A673 (cell line): Measurements from ENCODE around the gene CLSTN1. TPM values are rescaled to one million over a fixed set of nuclear protein-coding genes. Genes with fewer than 3 reads are reported as not detected.

Experiments
- BruUV-seq: library from RNA; stranded (reverse); fragments of 400-500 nt; replicated peaks from 2 replicates; lab custom pipeline; 2021; lab: Mats Ljungman, UMichigan
- CTCF ChIA-PET: fragments of 300-600 bp; sonication (Branson Sonifier 250); formaldehyde crosslinking; loops from one replicate; lab custom pipeline; 2022; ENCODE audit warnings: antibody characterized with exemption; lab: Charles Lee
- POLR2A ChIA-PET: fragments of 300-600 bp; sonication (Branson Sonifier 250); formaldehyde crosslinking; loops from one replicate; lab custom pipeline; 2022; ENCODE audit warnings: antibody characterized with exemption; ENCODE audit not compliant: low non-redundant PET; lab: Charles Lee
- DNase-seq: peaks from one replicate; pipeline ENCODE4 v3.0.0-alpha.2; 2015; ENCODE audit warnings: low spot score
- H3K27ac ChIP-seq: fragments of 200-600 bp; sonication (generic); 2 replicates; pipeline ENCODE4 v1.5.1; 2016; ENCODE audit warnings: mixed run types, low read depth, mild to moderate bottlenecking, mixed read lengths, antibody characterized with exemption, low read length; ENCODE audit not compliant: poor library complexity, severe bottlenecking
- H3K27me3 ChIP-seq: fragments of 200-600 bp; sonication (generic); replicated peaks from 2 replicates; pipeline ENCODE4 v1.6.1; 2017; ENCODE audit warnings: mixed run types, low read depth, mild to moderate bottlenecking, mixed read lengths, antibody characterized with exemption, low read length; ENCODE audit not compliant: insufficient read depth, poor library complexity
- H3K36me3 ChIP-seq: fragments of 200-600 bp; sonication (generic); 2 replicates; pipeline ENCODE4 v1.6.1; 2016; ENCODE audit warnings: mixed run types, mild to moderate bottlenecking, mixed read lengths, antibody characterized with exemption, low read length; ENCODE audit not compliant: insufficient read depth, poor library complexity, severe bottlenecking
- H3K4me1 ChIP-seq: fragments of 200-600 bp; sonication (generic); 2 replicates; pipeline ENCODE4 v1.6.1; 2017; ENCODE audit warnings: mixed run types, mild to moderate bottlenecking, mixed read lengths, antibody characterized with exemption, low read length; ENCODE audit not compliant: insufficient read depth, poor library complexity, severe bottlenecking
- H3K4me3 ChIP-seq: fragments of 200-600 bp; sonication (generic); 2 replicates; pipeline ENCODE4 v1.5.1; 2016; ENCODE audit warnings: low read depth, mixed run types, mild to moderate bottlenecking, mixed read lengths, low read length; ENCODE audit not compliant: poor library complexity, severe bottlenecking
- H3K9me3 ChIP-seq: fragments of 200-600 bp; sonication (generic); 2 replicates; pipeline ENCODE4 v1.6.1; 2016; ENCODE audit warnings: mixed run types, low read depth, mild to moderate bottlenecking, mixed read lengths, antibody characterized with exemption, low read length; ENCODE audit not compliant: poor library complexity, severe bottlenecking
- EZH2 ChIP-seq: fragments of 200-600 bp; sonication (generic); IDR thresholded peaks from 2 replicates; pipeline ENCODE4 v1.6.1; 2017; ENCODE audit warnings: borderline replicate concordance, low read depth, mild to moderate bottlenecking, mixed read lengths, antibody characterized with exemption, low read length; ENCODE audit not compliant: poor library complexity, severe bottlenecking
- intact Hi-C: fragments of 100-400 bp; cut with micrococcal nuclease; formaldehyde crosslinking; loops from one replicate; pipeline ENCODE4 v1.10.0; 2022; ENCODE audit not compliant: unreplicated experiment
- total RNA-seq: library from RNA; stranded (reverse); gene quantifications from 2 replicates; pipeline ENCODE4 v1.2.3, GENCODE V29; 2021
- TF ChIP-seq, protein P1 (sequence below): fragments of 300-800, 200-600 bp; sonication (generic); conservative IDR thresholded peaks from 2 replicates; pipeline ENCODE4 v1.5.1; 2017; ENCODE audit warnings: low read depth, mild to moderate bottlenecking, antibody characterized with exemption, low read length, moderate library complexity, mixed read lengths

Gene CLSTN1
- total RNA-seq, 1 experiment from 2014 or later = 77.4 TPM

DNA sequence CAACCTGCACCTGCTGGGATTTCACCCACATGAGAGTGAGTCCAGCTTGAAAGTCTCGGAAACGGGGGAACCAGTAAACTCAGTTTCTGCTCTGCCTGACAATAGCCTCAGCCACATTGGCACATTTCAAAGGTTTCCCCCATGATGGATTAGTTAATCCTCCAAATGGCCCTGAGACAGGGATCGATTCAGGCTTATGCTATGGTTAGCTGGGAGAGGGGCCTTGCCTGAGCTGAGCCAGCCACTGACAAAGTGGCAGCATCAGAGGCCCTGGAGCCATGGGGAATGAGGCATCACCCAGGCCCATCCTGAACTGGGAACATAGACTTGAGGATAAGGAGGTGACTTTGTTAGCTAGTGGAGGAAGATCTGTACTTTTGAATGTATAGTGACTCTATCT is 2.9 kb upstream of the CLSTN1 start:
- ChIA-PET POLR2A (no interaction called here), CTCF (interaction anchor here (0.7 kb wide), 1 partner anchor 10 kb away, joined by 3 read pairs; no protein-coding TSS in a partner anchor)
- no peak overlapping the region for H3K4me3 ChIP-seq
- TF ChIP-seq EZH2 = no peak
- TF ChIP-seq, protein P1, sequence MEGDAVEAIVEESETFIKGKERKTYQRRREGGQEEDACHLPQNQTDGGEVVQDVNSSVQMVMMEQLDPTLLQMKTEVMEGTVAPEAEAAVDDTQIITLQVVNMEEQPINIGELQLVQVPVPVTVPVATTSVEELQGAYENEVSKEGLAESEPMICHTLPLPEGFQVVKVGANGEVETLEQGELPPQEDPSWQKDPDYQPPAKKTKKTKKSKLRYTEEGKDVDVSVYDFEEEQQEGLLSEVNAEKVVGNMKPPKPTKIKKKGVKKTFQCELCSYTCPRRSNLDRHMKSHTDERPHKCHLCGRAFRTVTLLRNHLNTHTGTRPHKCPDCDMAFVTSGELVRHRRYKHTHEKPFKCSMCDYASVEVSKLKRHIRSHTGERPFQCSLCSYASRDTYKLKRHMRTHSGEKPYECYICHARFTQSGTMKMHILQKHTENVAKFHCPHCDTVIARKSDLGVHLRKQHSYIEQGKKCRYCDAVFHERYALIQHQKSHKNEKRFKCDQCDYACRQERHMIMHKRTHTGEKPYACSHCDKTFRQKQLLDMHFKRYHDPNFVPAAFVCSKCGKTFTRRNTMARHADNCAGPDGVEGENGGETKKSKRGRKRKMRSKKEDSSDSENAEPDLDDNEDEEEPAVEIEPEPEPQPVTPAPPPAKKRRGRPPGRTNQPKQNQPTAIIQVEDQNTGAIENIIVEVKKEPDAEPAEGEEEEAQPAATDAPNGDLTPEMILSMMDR = no peak
- BruUV-seq = no TSS peak
- no peaks in the 10 kb centered on the region for H3K9me3 ChIP-seq
- H3K36me3 ChIP-seq = no peaks in the 10 kb centered on the region
- intact Hi-C loops = no loop called here
- no peak overlapping the region for H3K27ac ChIP-seq
- no peaks in the 10 kb centered on the region for H3K27me3 ChIP-seq
- DNase-seq = no peak
- peaks cover 30% of the 10 kb centered on the region for H3K4me1 ChIP-seq

DNA sequence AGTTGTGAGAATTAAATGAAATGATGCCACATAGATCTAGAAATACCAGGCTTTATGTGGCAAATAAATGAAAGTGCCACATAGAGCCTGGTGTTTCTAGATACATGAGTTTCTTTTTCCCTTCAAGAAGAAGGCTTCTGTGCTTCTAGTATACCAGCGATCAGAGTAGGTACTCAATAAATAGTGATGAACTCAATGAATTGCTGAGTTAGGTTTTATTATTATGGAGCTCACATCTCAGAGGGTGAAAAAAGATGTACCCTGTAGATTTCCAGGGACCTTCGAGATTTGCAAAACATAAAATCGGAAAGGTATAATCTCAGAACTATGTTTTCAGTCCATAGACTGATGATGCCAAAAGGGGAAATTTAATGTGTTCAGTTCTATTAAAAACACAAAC is 2.3 kb upstream of the CLSTN1 start:
- TF ChIP-seq, protein P1 = no peak
- TF ChIP-seq EZH2 = no peak
- DNase-seq = no peak
- Histone ChIP-seq H3K4me1 (peaks cover 32% of the 10 kb centered on the region), H3K36me3 (no peaks in the 10 kb centered on the region), H3K4me3 (no peak overlapping the region), H3K27me3 (no peaks in the 10 kb centered on the region), H3K27ac (no peak overlapping the region), H3K9me3 (no peaks in the 10 kb centered on the region)
- POLR2A ChIA-PET = no interaction called here
- BruUV-seq = no TSS peak
- intact Hi-C loops = no loop called here
- CTCF ChIA-PET = interaction anchor here (0.7 kb wide), 1 partner anchor 11 kb away, joined by 3 read pairs; no protein-coding TSS in a partner anchor

DNA sequence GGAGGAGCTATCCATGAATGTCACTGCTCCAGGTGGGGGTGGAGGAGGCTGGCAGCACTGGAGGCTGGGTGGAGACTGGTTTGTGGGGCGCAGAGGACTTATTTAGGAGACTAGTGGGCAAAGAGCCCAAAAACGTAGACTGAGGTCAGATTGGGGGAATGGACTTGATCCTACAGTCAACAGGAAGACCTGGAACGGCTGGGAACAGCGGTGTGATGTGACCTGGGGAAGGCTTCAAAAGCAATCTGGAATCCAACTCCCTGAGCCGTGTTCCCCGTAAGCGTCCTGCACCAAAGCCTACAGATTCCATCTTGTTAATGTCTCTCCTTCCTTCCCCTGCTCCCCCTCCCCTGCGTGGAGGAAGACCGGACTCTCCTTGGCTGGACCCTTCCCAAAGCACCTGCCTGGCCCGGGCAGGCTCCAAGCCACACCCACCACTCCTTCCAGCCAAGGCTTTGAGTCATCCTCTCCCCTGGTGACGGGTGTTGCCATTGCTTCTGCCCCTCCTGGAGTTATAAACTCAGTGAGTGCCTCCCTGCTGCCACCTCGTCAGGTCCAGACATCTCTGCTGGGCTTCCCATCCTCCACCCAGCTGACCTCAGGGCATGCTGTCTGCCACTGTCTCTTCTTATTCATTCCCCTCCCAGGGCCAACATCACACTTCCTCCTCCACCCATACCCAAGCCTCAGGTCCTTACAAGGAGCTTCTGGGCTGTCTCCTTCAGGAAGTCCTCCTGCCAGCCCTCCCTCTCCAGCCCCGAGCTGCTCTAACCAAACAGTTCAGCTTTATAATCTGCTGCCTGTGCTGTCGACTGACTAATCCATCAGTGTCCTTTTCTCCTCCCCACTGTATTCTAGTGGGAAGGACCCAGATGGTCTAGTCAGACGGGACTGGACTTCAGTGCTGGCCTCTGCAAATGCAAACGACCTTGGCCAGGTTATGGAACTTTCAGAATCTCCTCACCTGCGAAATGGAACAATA is 1.6 kb upstream of the CLSTN1 start:
- ChIA-PET POLR2A (interaction anchor here (0.7 kb wide), 1 partner anchor 38 kb away, joined by 3 read pairs; no protein-coding TSS in a partner anchor), CTCF (no interaction called here)
- no peaks in the 10 kb centered on the region for H3K36me3 ChIP-seq
- peak; percentile 58 for DNase-seq
- H3K9me3 ChIP-seq = no peaks in the 10 kb centered on the region
- intact Hi-C loops = no loop called here
- H3K27ac ChIP-seq = no peak overlapping the region
- H3K4me3 ChIP-seq = peak overlapping the region; percentile 94
- H3K27me3 ChIP-seq = no peaks in the 10 kb centered on the region
- peaks cover 32% of the 10 kb centered on the region for H3K4me1 ChIP-seq
- TF ChIP-seq, protein P1 = no peak
- TF ChIP-seq EZH2 = no peak
- BruUV-seq = no TSS peak
